K562 (cell line): ENCODE measurements around the gene KNCN. TPM values are rescaled to one million over a fixed set of nuclear protein-coding genes. Genes with fewer than 3 reads are reported as not detected.

ENCODE experiments used
- NFRKB ChIP-seq: fragments of 450-650 bp; IDR thresholded peaks from 2 replicates; pipeline ENCODE4 v1.6.1; 2016; ENCODE audit warnings: low read depth
- PTBP1 ChIP-seq: fragments of 200-400 bp; formaldehyde crosslinking; IDR thresholded peaks from 2 replicates; pipeline ENCODE4 v1.6.1; 2017; ENCODE audit warnings: low read depth, low read length
- polyA plus RNA-seq, 8 experiments: library from polyadenylated mRNA; depleted of rRNA in 4 of 8; stranded (reverse) in 5 of 8; unstranded in 3 of 8; fragments of >200 nt; fragmentation: Nextera tagmentation in 2 of 8; fragmentation: Illumina TruSeq in 1 of 8; extraction: Ambion mirVana in 2 of 8; extraction: Trizol in 1 of 8; gene quantifications; 2 replicates each; pipeline versions ENCODE4 v1.2.1 to v1.2.3, GENCODE V29; 2011 to 2014; ENCODE audit warnings: inconsistent platforms in 1 of 8, missing spikeins in 1 of 8
- total RNA-seq, 7 experiments: library from RNA; depleted of rRNA in 6 of 7; stranded (reverse); fragments of >200 nt in 6 of 7; fragmentation: Illumina TruSeq in 2 of 7; extraction: Trizol in 2 of 7; gene quantifications; 2 replicates each; pipeline versions ENCODE4 v1.2.1 to v1.2.3, GENCODE V29; 2011 to 2021; ENCODE audit warnings: low replicate concordance in 1 of 7
- TF ChIP-seq, protein P1 (sequence below), 2 experiments: fragments of 450-650 bp in 1 of 2; sonication (generic) in 1 of 2; formaldehyde crosslinking in 1 of 2; IDR thresholded peaks; 2 replicates each; pipeline versions ENCODE4 v1.7.1 to v1.9.0; 2016 to 2022; ENCODE audit warnings: inconsistent platforms in 1 of 2, mild to moderate bottlenecking in 1 of 2, missing genetic modification reagents in 1 of 2

KNCN gene
- total and polyA plus RNA-seq, 9 of the 15 experiments (the other 6 are each of a cell fraction or from before 2014, with no cell fraction given): not detected

GRCh38 chr1:46522969-46523320, 28.5 kb downstream of the KNCN start (continued):
- TF ChIP-seq, protein P1, sequence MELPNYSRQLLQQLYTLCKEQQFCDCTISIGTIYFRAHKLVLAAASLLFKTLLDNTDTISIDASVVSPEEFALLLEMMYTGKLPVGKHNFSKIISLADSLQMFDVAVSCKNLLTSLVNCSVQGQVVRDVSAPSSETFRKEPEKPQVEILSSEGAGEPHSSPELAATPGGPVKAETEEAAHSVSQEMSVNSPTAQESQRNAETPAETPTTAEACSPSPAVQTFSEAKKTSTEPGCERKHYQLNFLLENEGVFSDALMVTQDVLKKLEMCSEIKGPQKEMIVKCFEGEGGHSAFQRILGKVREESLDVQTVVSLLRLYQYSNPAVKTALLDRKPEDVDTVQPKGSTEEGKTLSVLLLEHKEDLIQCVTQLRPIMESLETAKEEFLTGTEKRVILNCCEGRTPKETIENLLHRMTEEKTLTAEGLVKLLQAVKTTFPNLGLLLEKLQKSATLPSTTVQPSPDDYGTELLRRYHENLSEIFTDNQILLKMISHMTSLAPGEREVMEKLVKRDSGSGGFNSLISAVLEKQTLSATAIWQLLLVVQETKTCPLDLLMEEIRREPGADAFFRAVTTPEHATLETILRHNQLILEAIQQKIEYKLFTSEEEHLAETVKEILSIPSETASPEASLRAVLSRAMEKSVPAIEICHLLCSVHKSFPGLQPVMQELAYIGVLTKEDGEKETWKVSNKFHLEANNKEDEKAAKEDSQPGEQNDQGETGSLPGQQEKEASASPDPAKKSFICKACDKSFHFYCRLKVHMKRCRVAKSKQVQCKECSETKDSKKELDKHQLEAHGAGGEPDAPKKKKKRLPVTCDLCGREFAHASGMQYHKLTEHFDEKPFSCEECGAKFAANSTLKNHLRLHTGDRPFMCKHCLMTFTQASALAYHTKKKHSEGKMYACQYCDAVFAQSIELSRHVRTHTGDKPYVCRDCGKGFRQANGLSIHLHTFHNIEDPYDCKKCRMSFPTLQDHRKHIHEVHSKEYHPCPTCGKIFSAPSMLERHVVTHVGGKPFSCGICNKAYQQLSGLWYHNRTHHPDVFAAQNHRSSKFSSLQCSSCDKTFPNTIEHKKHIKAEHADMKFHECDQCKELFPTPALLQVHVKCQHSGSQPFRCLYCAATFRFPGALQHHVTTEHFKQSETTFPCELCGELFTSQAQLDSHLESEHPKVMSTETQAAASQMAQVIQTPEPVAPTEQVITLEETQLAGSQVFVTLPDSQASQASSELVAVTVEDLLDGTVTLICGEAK (IDR thresholded peaks at IDR 0.05): 0 out of 2 replicates have a peak, but pooled peaks have one; percentile 18
- TF ChIP-seq, protein P1 (CRISPR knock-in tag; IDR thresholded peaks at IDR 0.05): no peak
- TF ChIP-seq PTBP1: 0 out of 2 replicates have a peak, but pooled peaks have one; percentile 21
- 0 out of 2 replicates have a peak, but pooled peaks have one; percentile 21 for TF ChIP-seq NFRKB
- TF ChIP-seq, all 486 proteins: peak for 11
